HG03460 (cell line): Measurements from ENCODE around the gene PDE4D.
"Not testable (repeated sequence)": the region's sequence is repeated elsewhere in the genome, so short reads cannot be mapped to it uniquely, and the experiment has no call there.

Experiments
- ATAC-seq: cut with Tn5 transposase; IDR thresholded peaks from one replicate; pipeline ENCODE4 v1.9.1; 2021; ENCODE audit not compliant: unreplicated experiment

Gene PDE4D

GRCh38 chr5:59390074-59390659 lies 503.4 kb downstream of the PDE4D start:
- ATAC-seq = no peak

- ATAC-seq = no peak
Observed at GRCh38 chr5:59387127-59387526, 506.4 kb downstream of the PDE4D start.

DNA sequence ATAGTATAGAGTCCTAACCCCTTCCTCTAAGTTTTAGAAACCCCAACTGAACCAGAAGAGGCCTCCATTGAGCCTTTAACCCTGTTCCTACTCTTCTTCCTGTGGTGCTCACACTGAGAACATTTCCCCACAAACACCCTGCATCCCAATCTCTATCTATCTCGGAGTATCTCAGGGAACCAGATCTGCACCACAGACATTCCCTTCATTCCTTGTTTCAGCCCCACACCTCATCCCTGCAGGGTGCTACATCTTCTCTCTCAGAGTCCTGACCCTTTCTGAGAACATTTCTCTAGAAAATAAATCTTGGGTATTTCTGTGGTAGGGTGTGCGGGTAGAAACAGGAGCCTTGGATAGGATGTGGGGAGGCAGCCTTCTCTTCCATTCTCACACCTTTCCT lies 507.8 kb downstream of the PDE4D start:
- ATAC-seq = no peak

DNA sequence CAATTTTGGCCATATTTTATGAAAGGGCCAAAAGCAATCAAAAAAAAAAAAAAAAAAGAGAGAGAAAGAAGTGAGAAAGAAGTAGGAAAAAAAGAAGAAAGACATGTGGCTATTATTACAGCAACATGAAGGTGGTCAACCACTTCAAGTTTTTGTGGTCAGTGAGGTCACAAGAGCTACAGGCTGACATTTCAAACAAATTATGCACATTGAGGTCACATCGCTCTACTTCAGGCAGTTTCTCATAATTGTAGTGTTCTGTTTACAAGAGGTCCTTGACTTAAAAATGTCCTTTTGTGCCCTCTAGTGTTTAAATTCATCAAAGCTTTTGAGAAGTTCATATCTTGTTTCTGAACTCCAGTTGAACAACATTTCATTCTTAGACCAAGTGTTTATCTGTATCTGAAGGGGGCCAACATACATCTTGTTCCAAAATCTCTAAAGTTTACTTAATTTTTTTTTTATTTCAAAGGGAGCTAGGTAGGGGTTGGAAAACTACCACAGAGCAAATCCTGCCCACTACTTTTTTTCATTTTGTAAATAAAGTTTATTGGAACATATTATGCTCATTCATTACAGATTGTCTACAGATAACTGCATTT lies 513.1 kb downstream of the PDE4D start:
- peak; percentile 99 for ATAC-seq

GRCh38 chr5:59374036-59374435 lies 519.5 kb downstream of the PDE4D start:
- not testable (repeated sequence) for ATAC-seq

DNA sequence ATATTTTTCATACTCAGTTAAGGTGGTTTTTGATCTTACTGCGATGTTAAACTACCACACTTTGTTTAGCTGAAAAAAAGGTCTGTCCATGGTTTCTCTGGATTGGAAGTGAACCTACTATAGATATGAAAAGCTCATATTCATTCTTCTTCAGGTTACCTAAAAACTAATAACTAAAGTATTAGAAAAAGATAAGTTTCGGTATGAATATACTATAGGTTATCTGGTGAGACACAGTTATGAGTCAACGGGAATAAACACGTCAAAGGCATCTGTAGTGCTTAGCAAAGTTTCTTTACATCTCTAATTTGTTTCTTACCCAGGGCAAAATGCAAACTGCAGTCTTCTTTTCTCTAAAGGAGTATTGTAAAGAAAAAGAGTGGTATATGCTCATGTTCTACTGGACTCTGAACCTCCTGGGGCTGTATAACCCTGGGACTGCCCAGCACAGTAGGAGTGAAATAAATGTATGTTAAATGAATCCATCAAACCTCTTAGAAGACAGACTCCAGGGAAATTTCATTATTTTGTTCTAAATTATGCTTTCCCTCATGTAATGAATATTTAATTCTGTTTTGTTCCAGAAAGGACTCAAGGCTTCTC lies 521.9 kb downstream of the PDE4D start:
- no peak for ATAC-seq

DNA sequence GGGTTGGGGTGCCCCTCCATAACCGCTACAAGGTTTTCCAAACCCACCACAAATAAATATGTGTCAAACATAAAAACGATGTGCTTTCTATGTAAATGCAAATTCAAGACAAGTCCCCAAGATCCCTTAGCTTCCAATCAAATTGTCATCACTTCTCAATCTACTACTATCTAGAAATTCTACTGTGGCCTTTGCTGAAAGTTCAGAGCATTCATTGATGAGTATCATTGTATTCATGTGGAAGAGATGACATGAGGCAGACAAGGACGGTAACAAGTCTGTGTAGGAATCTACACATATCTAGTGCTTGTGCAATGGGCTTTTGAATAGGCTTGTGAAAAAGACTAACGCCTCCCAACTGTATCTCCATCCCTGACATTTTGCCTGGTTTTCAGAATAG lies 524.6 kb downstream of the PDE4D start:
- no peak for ATAC-seq

- no peak for ATAC-seq
Observed at GRCh38 chr5:59367791-59368394, 525.6 kb downstream of the PDE4D start.

GRCh38 chr5:59366784-59367183 lies 526.7 kb downstream of the PDE4D start:
- ATAC-seq = no peak

- no peak for ATAC-seq
Observed at GRCh38 chr5:59362438-59362837, 531.1 kb downstream of the PDE4D start.

DNA sequence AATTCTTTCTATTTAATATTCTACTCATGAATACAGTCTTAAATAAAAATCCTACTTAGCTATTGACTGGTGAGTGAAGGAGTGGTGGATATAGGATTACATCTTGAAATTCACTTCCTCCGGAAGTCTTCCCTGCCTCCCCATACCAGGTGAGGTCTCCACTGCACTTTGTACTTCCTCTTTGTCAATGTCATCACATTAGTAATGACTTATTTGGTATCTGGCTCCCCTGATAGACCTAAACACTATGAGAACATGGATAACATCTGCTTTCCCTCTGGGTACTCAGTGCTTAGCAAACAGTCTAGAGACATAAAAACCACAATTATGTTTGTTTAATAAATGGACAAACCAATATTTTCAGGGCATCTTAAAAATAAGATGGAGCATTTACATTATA lies 532.1 kb downstream of the PDE4D start:
- no peak for ATAC-seq

DNA sequence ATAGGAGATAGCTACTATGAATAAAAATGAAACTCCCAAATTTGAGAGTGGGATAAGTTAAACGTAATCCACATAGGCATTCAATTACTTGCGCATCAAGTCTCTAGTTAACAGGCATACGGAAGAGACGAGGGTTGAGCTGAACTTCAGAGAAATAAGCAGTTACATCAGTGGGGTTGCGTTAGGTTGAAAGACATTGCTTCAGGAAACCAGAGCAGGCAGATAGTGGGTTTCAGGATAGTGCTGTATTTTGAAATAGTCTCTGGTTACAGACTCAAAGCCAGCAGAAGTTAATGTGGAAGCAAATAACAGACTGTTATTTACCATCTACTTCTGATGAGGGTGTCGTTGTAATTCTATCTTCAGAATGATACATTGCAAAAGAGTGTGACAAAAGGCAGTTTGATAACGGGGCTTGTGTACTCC lies 533.4 kb downstream of the PDE4D start:
- no peak for ATAC-seq

- ATAC-seq = no peak
Observed at GRCh38 chr5:59358005-59358861, 535.3 kb downstream of the PDE4D start.

- no peak for ATAC-seq
Observed at GRCh38 chr5:59357381-59357977, 536.0 kb downstream of the PDE4D start.

GRCh38 chr5:59356813-59357380 lies 536.6 kb downstream of the PDE4D start:
- no peak for ATAC-seq

DNA sequence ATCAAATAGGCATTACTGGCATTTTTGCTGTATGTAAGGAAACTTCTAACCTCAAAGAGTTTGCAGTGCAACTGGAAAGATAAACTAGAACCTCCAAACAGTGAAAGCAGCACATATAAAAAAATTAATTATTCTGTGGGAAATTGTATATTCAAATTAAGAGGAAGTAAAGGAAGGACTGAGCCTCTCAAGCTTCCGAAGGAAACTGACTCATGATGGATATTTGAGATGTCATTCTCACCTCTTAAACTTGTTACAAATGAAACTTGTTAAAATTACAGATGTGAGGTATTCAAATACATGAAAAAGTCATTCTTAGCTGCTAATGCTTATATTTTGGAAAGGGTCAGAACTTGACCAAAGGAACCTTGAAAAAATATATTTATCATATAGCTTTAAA lies 538.7 kb downstream of the PDE4D start:
- no peak for ATAC-seq

GRCh38 chr5:59354274-59354673 lies 539.3 kb downstream of the PDE4D start:
- no peak for ATAC-seq

- ATAC-seq = no peak
Observed at GRCh38 chr5:59351076-59351794, 542.3 kb downstream of the PDE4D start.

- ATAC-seq = no peak
Observed at GRCh38 chr5:59348189-59348588, 545.3 kb downstream of the PDE4D start.

GRCh38 chr5:59346982-59347381 lies 546.5 kb downstream of the PDE4D start:
- no peak for ATAC-seq
